Upper lobe of left lung (tissue), 6 donors: ENCODE results near the gene ATP4A. TPM values are rescaled to one million over a fixed set of nuclear protein-coding genes. Genes with fewer than 3 reads are reported as not detected.

ENCODE experiments used
- ATAC-seq, 2 donors: fragments of 200-7000 bp; cut with Tn5 transposase; one replicate each; pipeline ENCODE4 v1.9.1; 2022; ENCODE audit warnings: mild to moderate bottlenecking in 2 of 2, moderate library complexity in 2 of 2; ENCODE audit not compliant: low FRiP score in 2 of 2
- DNase-seq, 2 donors: peaks; one replicate each; pipeline ENCODE4 v3.0.0-alpha.2; 2019 to 2020
- H3K27ac ChIP-seq, 4 donors: fragments of 200-600 bp; sonication (generic); one replicate each; pipeline ENCODE4 v1.5.1; 2016 to 2019
- H3K27me3 ChIP-seq, 4 donors: fragments of 200-600 bp; sonication (generic); one replicate each; pipeline ENCODE4 v1.5.1; 2017 to 2019
- H3K36me3 ChIP-seq, 4 donors: fragments of 200-600 bp; sonication (generic); one replicate each; pipeline ENCODE4 v1.5.1; 2016 to 2019
- H3K4me1 ChIP-seq, 4 donors: fragments of 200-600 bp; sonication (generic); one replicate each; pipeline ENCODE4 v1.5.1; 2018 to 2019
- H3K4me3 ChIP-seq, 4 donors: fragments of 200-600 bp; sonication (generic); one replicate each; pipeline ENCODE4 v1.5.1; 2017 to 2019; ENCODE audit warnings: mild to moderate bottlenecking in 2 of 4, moderate library complexity in 1 of 4
- H3K9me3 ChIP-seq, 4 donors: fragments of 200-600 bp; sonication (generic); one replicate each; pipeline ENCODE4 v1.5.1; 2018 to 2019
- POLR2A ChIP-seq, 4 donors: fragments of 450-650 bp; IDR thresholded peaks; one replicate each; pipeline ENCODE4 v1.5.1; 2016 to 2017; ENCODE audit warnings: antibody characterized with exemption in 4 of 4, mild to moderate bottlenecking in 2 of 4
- POLR2AphosphoS5 ChIP-seq, 2 donors: sonication (generic); formaldehyde crosslinking; IDR thresholded peaks; one replicate each; pipeline ENCODE4 v1.5.1; 2017; ENCODE audit warnings: antibody characterized with exemption in 2 of 2
- WGBS, 2 donors: methylation state at CpG; one replicate each; pipeline ENCODE4 v1.1.5; 2017 to 2018; 5-methylcytosine and 5-hydroxymethylcytosine counted together
- total RNA-seq, 6 donors: library from RNA; depleted of rRNA in 4 of 6; stranded (reverse); fragments of >200 nt in 4 of 6; gene quantifications; one replicate each; pipeline versions ENCODE4 v1.1.0 to v1.2.1, GENCODE V29; 2016 to 2021
- donor health status: DM: no; HTN: no; CAD: no; lungs with moderate emphysema.
- donor health status: DM: no; HTN: yes; CAD: no; lungs with severe emphysema.

ATP4A gene
- total RNA-seq, 6 donors from 2014 or later, result not detected

DNA sequence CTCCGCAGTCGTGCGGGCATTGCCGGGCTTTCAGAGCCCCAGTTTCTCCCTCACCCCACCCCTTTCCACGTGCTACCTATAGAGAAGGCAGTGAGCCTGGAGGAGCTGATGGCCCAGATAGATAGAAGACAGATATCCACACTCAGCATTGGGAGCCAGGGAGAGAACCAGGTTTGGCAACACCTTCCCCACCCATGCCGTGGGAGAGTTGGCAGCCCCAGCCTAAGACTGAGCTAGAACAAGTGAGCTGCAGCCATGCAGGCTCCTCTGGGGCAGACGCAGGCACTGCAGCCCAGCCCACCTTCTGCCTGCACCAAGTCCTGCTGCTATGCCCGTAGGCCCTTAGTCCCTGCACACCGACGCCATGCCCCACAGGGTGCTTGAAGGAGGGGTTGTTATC is 62.8 kb downstream of the ATP4A start:
- 75 to 92% methylated on average over 2 to 10 of the region's 10 CpGs for WGBS, 2 donors
- H3K4me3 ChIP-seq, result no peak overlapping the region
- TF ChIP-seq POLR2A (IDR thresholded peaks at IDR 0.05) (no peak), POLR2AphosphoS5 (IDR thresholded peaks at IDR 0.05) (no peak)
- H3K27ac ChIP-seq, result no peak overlapping the region
- H3K9me3 ChIP-seq, result no peaks in the 10 kb centered on the region
- DNase-seq, result no peak
- H3K4me1 ChIP-seq, result peaks cover 0 to 2% (median under 1%) of the 10 kb centered on the region in 4 donors
- ATAC-seq, result no peak
- no peaks in the 10 kb centered on the region for H3K27me3 ChIP-seq
- H3K36me3 ChIP-seq, result peaks cover 0 to 2% (median 0%) of the 10 kb centered on the region in 4 donors

Other genes starting within 250 kb of the ATP4A start
- 10 to 100 TPM in 5 of 6 donors, 1 to 10 TPM in 1; 8.8 to 36.7 (median 24.7) TPM for gene CD22, start 234.5 kb downstream of the ATP4A start, total RNA-seq
- gene FFAR1, start 215.8 kb downstream of the ATP4A start, total RNA-seq, result under 1 TPM in 1 of 6 donors, not detected in 5; 0.17 TPM
- gene FFAR3, start 205.2 kb downstream of the ATP4A start, total RNA-seq, result under 1 TPM in 1 of 6 donors, not detected in 5; 0.24 TPM
- gene GPR42, start 192.6 kb downstream of the ATP4A start, total RNA-seq, result under 1 TPM in 2 of 6 donors, not detected in 4; 0.14 to 0.17 TPM
- gene FFAR2, start 115.4 kb downstream of the ATP4A start, total RNA-seq, result 1 to 10 TPM in 3 of 6 donors, under 1 TPM in 2, not detected in 1; 0.22 to 9.0 (median 2.1) TPM
- gene KRTDAP, start 73.2 kb downstream of the ATP4A start, total RNA-seq, result under 1 TPM in 1 of 6 donors, not detected in 5; 0.61 TPM
- gene DMKN, start 50.0 kb downstream of the ATP4A start, total RNA-seq, result 100 to 1,000 TPM in 3 of 6 donors, 10 to 100 TPM in 3; 64.9 to 127 (median 101) TPM
- gene SBSN, start 35.3 kb downstream of the ATP4A start, total RNA-seq, result not detected
- not detected for gene GAPDHS, start 30.2 kb downstream of the ATP4A start, total RNA-seq
- 10 to 100 TPM; 25.1 to 94.2 (median 71.2) TPM for gene TMEM147, start 18.0 kb downstream of the ATP4A start, total RNA-seq
- gene PMIS2, start 22.5 kb upstream of the ATP4A start, total RNA-seq, result not detected
- 10 to 100 TPM in 4 of 6 donors, 1 to 10 TPM in 2; 5.6 to 32.5 (median 11.3) TPM for gene HAUS5, start 49.1 kb upstream of the ATP4A start, total RNA-seq
- 10 to 100 TPM; 37.7 to 80.3 (median 71.3) TPM for gene RBM42, start 65.4 kb upstream of the ATP4A start, total RNA-seq
- 1 to 10 TPM in 3 of 6 donors, under 1 TPM in 1, not detected in 2; 0.83 to 8.0 (median 1.8) TPM for gene ETV2, start 78.1 kb upstream of the ATP4A start, total RNA-seq
- gene COX6B1, start 84.7 kb upstream of the ATP4A start, total RNA-seq, result 100 to 1,000 TPM in 5 of 6 donors, 10 to 100 TPM in 1; 90.1 to 290 (median 235) TPM
- gene UPK1A, start 102.9 kb upstream of the ATP4A start, total RNA-seq, result not detected
- gene ZBTB32, start 140.9 kb upstream of the ATP4A start, total RNA-seq, result under 1 TPM in 3 of 6 donors, not detected in 3; 0.20 to 0.55 (median 0.30) TPM
- 10 to 100 TPM; 23.3 to 70.2 (median 37.3) TPM for gene KMT2B, start 154.3 kb upstream of the ATP4A start, total RNA-seq
- 10 to 100 TPM in 5 of 6 donors, 1 to 10 TPM in 1; 6.4 to 28.4 (median 18.8) TPM for gene IGFLR1, start 178.8 kb upstream of the ATP4A start, total RNA-seq
- gene U2AF1L4, start 181.8 kb upstream of the ATP4A start, total RNA-seq, result 100 to 1,000 TPM in 1 of 6 donors, 10 to 100 TPM in 4, 1 to 10 TPM in 1; 8.5 to 157 (median 22.0) TPM
- 10 to 100 TPM; 43.4 to 60.9 (median 54.5) TPM for gene PSENEN, start 182.0 kb upstream of the ATP4A start, total RNA-seq
- 10 to 100 TPM in 3 of 6 donors, 1 to 10 TPM in 3; 4.0 to 16.9 (median 10.9) TPM for gene LIN37, start 184.9 kb upstream of the ATP4A start, total RNA-seq
- gene HSPB6, start 193.4 kb upstream of the ATP4A start, total RNA-seq, result 10 to 100 TPM in 4 of 6 donors, 1 to 10 TPM in 2; 4.2 to 46.2 (median 18.4) TPM
- 10 to 100 TPM; 13.8 to 32.5 (median 19.5) TPM for gene PROSER3, start 194.5 kb upstream of the ATP4A start, total RNA-seq
- gene ARHGAP33, start 211.9 kb upstream of the ATP4A start, total RNA-seq, result 100 to 1,000 TPM in 1 of 6 donors, 10 to 100 TPM in 3, 1 to 10 TPM in 2; 5.9 to 109 (median 14.5) TPM
- not detected for gene PRODH2, start 249.2 kb upstream of the ATP4A start, total RNA-seq